DND-41 (cell line): ENCODE measurements around the gene MFSD12.
"Not testable (repeated sequence)": the region's sequence is repeated elsewhere in the genome, so short reads cannot be mapped to it uniquely, and the experiment has no call there.

Experiments
- ATAC-seq: fragments of 200-7000 bp; cut with Tn5 transposase; 3 replicates; pipeline ENCODE4 v1.9.1; 2021; ENCODE audit warnings: low read depth; ENCODE audit not compliant: insufficient read depth
- DNase-seq: peaks from one replicate; pipeline ENCODE4 v3.0.0-alpha.2; 2020
- H2AFZ ChIP-seq: 2 replicates; pipeline ENCODE4 v1.6.0; 2012; ENCODE audit warnings: low read depth, low read length
- H3K27ac ChIP-seq: 2 replicates; pipeline ENCODE4 v1.5.1; 2012; ENCODE audit warnings: low read length, inconsistent platforms
- H3K27me3 ChIP-seq: fragments of 200-600 bp; sonication (generic); 2 replicates; pipeline ENCODE4 v1.6.0; 2012; ENCODE audit warnings: low read length, mild to moderate bottlenecking, inconsistent platforms; ENCODE audit not compliant: insufficient read depth, poor library complexity
- H3K36me3 ChIP-seq: 2 replicates; pipeline ENCODE4 v1.5.1; 2012; ENCODE audit warnings: low read length, inconsistent platforms; ENCODE audit not compliant: insufficient read depth
- H3K4me1 ChIP-seq: 2 replicates; pipeline ENCODE4 v1.5.1; 2012; ENCODE audit warnings: mild to moderate bottlenecking, low read length; ENCODE audit not compliant: insufficient read depth
- H3K4me2 ChIP-seq: 2 replicates; pipeline ENCODE4 v1.6.0; 2012; ENCODE audit warnings: mild to moderate bottlenecking, moderate library complexity, low read length, inconsistent platforms; ENCODE audit not compliant: insufficient read depth
- H3K4me3 ChIP-seq, 2 experiments: fragments of 200-600 bp in 1 of 2; shearing (Covaris generic) in 1 of 2; 2 replicates each; pipeline ENCODE4 v1.5.1; 2012 to 2016; ENCODE audit warnings: inconsistent platforms in 2 of 2, low read length in 2 of 2, mild to moderate bottlenecking in 2 of 2, low read depth in 1 of 2, moderate library complexity in 1 of 2
- H3K79me2 ChIP-seq: 2 replicates; pipeline ENCODE4 v1.6.0; 2012; ENCODE audit warnings: low read length, inconsistent platforms; ENCODE audit not compliant: insufficient read depth
- H3K9ac ChIP-seq: 2 replicates; pipeline ENCODE4 v1.6.0; 2012; ENCODE audit warnings: low read depth, mild to moderate bottlenecking, inconsistent platforms, low read length, moderate library complexity
- H3K9me3 ChIP-seq: 2 replicates; pipeline ENCODE4 v1.5.1; 2012; ENCODE audit warnings: low read length, moderate library complexity, mild to moderate bottlenecking, inconsistent platforms; ENCODE audit not compliant: insufficient read depth, severe bottlenecking
- H4K20me1 ChIP-seq: 2 replicates; pipeline ENCODE4 v1.6.0; 2012; ENCODE audit warnings: low read length; ENCODE audit not compliant: insufficient read depth
- EZH2 ChIP-seq: IDR thresholded peaks from 3 replicates; pipeline ENCODE4 v1.6.1; 2012; ENCODE audit warnings: borderline replicate concordance, low read depth, mild to moderate bottlenecking, moderate library complexity, low read length, inconsistent platforms; ENCODE audit not compliant: severe bottlenecking
- TF ChIP-seq, protein P1 (sequence below): IDR thresholded peaks from 2 replicates; pipeline ENCODE4 v1.5.1; 2012; ENCODE audit warnings: borderline replicate concordance, low read length, moderate library complexity, mild to moderate bottlenecking; ENCODE audit not compliant: poor library complexity, severe bottlenecking; ENCODE audit errors: extremely low read depth

MFSD12 gene

DNA sequence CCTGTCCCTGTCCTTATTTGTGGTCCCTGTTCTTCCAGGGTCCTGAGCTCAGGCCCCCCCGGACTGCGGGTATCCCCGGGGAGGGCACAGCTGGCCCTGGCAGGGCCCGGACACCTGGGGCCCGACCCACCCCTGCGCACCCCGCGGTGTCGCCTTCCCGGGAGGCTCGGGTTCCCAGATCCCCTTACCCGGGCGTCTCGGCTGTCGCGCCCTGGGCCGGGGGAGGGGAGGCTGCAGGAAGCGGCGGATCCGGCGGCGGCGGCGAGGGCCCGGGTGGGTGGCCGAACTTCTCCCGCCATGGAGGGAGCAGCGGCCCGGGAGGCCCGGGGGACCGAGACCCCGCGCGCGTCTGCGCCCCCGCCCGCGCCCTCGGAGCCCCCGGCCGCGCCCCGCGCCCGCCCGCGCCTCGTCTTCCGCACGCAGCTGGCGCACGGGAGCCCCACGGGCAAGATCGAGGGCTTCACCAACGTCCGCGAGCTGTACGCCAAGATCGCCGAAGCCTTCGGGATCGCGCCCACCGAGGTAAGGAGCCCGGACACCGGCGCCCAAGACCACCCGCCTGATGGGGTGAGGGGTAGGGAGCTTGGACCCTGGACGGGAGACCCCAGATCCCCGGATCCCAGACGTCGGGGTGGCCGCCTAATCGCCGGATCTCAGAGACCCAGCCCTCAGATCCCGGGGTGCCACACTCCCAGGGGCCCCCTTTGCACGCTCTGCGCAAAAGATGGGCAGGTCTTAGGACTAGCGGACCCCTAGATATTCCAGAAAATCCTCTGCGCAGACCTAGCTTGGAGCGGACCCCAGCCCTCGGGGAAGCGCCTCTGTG is 28.1 kb upstream of the MFSD12 start, which contains the start of gene GIPC3:
TSS of gene GIPC3 (plus strand) at position 178 of the 826 bp plus-strand sequence. CDS start at position 298, 120 bp downstream.
- no peak for ATAC-seq
- no peak for DNase-seq
- no peak within 1 kb of the TSS for H3K4me2 ChIP-seq
- TF ChIP-seq EZH2 = no peak
- TF ChIP-seq, protein P1, sequence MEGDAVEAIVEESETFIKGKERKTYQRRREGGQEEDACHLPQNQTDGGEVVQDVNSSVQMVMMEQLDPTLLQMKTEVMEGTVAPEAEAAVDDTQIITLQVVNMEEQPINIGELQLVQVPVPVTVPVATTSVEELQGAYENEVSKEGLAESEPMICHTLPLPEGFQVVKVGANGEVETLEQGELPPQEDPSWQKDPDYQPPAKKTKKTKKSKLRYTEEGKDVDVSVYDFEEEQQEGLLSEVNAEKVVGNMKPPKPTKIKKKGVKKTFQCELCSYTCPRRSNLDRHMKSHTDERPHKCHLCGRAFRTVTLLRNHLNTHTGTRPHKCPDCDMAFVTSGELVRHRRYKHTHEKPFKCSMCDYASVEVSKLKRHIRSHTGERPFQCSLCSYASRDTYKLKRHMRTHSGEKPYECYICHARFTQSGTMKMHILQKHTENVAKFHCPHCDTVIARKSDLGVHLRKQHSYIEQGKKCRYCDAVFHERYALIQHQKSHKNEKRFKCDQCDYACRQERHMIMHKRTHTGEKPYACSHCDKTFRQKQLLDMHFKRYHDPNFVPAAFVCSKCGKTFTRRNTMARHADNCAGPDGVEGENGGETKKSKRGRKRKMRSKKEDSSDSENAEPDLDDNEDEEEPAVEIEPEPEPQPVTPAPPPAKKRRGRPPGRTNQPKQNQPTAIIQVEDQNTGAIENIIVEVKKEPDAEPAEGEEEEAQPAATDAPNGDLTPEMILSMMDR = no peak
- no peak within 1 kb of the TSS for H2AFZ ChIP-seq
- no peaks in the 10 kb centered on the region for H3K4me1 ChIP-seq
- no peaks in the 10 kb centered on the region for H3K27me3 ChIP-seq
- H3K79me2 ChIP-seq = no peaks in the 10 kb centered on the region
- H3K27ac ChIP-seq = no peak within 1 kb of the TSS
- no peak within 1 kb of the TSS for H3K4me3 ChIP-seq
- no peaks in the 10 kb centered on the region for H4K20me1 ChIP-seq
- H3K36me3 ChIP-seq = no peaks in the 10 kb centered on the region
- no peaks in the 10 kb centered on the region for H3K9me3 ChIP-seq
- H3K9ac ChIP-seq = no peak within 1 kb of the TSS

DNA sequence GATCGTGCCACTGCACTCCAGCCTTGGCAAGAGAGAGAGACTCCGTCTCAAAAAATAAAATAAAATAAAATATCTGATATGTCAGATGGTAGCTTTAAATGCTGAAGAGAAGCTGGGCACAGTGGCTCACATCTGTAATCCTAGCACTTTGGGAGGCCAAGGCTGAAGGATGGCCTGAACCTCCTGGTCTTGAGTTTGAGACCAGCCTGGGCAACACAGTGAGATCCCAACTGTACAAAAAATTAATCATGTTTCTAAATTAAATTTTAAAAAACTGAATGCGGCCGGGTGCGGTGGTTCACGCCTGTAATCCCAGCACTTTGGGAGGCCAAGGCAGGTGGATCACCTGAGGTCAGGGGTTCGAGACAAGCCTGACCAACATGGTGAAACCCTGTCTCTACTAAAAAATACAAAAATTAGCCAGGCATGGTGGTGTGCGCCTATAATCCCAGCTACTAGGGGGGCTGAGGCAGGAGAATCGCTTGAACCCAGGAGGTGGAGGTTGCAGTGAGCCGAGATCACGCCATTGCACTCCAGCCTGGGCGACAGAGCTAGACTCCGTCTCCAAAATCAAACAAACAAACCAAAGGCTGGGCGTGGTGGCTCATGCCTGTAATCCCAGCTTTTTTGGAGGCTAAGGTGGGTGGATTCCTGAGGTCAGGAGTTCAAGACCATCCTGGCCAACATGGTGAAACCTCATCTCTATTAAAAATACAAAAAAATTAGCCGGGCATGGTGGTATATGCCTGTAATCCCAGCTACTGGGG is 26.8 kb upstream of the MFSD12 start:
- H3K4me1 ChIP-seq, H2AFZ ChIP-seq, H3K9ac ChIP-seq, H3K4me2 ChIP-seq, DNase-seq, H3K27me3 ChIP-seq, H4K20me1 ChIP-seq, H3K27ac ChIP-seq, H3K4me3 ChIP-seq, H3K9me3 ChIP-seq, ATAC-seq, H3K36me3 ChIP-seq, H3K79me2 ChIP-seq: not testable (repeated sequence)

DNA sequence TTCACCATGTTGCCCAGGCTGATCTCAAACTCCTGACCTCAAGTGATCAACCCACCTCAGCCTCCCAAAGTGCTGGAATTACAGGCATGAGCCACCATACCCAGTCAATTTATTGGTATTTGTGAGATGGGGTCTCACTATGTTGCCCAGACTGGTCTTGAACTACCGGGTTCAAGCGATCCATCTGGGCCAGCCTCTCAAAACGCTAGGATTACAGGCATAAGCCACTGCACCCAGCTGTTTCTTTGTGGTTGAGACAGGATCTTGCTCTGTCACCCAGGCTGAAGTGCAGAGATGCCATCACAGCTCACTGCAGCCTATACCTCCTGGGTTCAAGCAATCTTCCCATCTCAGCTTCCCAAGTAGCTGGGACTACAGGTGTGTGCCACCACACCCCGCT is 24.4 kb upstream of the MFSD12 start:
- not testable (repeated sequence) for H3K4me3 ChIP-seq, H3K4me1 ChIP-seq, H3K79me2 ChIP-seq, H3K4me2 ChIP-seq, H4K20me1 ChIP-seq, ATAC-seq, H2AFZ ChIP-seq, H3K27me3 ChIP-seq, H3K36me3 ChIP-seq, H3K9me3 ChIP-seq, DNase-seq, H3K27ac ChIP-seq, H3K9ac ChIP-seq

DNA sequence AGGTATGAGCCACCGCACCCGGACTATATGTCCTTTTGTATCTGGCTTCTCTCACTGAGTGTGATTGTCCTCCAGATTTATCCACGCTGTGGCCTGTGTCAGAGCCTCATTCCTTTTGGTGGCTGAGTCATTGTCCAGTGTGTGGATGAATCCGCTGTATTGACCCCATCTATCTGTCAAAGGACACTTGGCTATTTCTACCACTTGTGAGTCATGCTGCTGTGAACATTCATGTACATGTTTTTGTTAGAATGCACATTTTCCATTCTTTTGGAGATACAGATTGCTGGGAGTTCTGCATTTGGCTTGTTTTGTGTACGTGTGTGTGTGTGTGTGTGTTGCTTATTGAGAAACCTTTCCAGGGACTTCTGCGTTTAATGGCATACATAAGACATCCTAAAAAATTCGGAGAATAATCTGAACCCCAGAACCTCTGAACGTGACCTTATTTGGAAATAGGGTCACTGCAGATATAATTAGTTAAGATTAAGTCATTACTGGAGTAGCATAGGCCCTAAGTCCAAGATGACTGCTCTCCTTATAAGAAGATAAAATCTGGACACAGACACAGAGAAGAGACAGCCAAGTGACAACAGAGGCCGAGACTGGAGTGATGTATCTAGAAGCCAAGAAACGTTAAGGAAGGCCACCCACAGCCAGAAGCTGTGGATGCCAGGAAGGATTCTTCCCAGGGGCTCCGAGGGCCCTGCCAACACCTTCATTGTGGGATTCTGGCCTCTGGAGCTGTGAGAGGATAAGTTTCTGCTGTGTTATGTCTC is 23.0 kb upstream of the MFSD12 start:
- Histone ChIP-seq H3K4me1 (no peaks in the 10 kb centered on the region), H3K27me3 (no peaks in the 10 kb centered on the region), H3K79me2 (no peaks in the 10 kb centered on the region), H3K9me3 (no peaks in the 10 kb centered on the region), H3K36me3 (peaks cover 13% of the 10 kb centered on the region), H2AFZ (no peak overlapping the region), H3K9ac (no peak overlapping the region), H3K4me2 (no peak overlapping the region), H3K4me3 (no peak overlapping the region), H4K20me1 (0 out of 2 replicates have a peak, but pooled peaks cover 1% of the 10 kb centered on the region), H3K27ac (no peak overlapping the region)
- ATAC-seq (no peak), DNase-seq (no peak)
- TF ChIP-seq EZH2 = no peak
- TF ChIP-seq, protein P1 = no peak
